Panc1 (cell line): ENCODE results near the gene RIN1.

Experiments used
- CTCF ChIP-seq: fragments of 450-650 bp; IDR thresholded peaks from 2 replicates; pipeline ENCODE4 v1.5.1; 2017; ENCODE audit warnings: mild to moderate bottlenecking
- POLR2AphosphoS5 ChIP-seq: IDR thresholded peaks from 2 replicates; pipeline ENCODE4 v1.6.1; 2012; ENCODE audit warnings: mild to moderate bottlenecking, low read depth, low read length, moderate library complexity
- TCF7L2 ChIP-seq: IDR thresholded peaks from 2 replicates; pipeline ENCODE4 v1.6.1; 2011; ENCODE audit warnings: mild to moderate bottlenecking, low read depth, low read length, inconsistent platforms

GRCh38 chr11:66336234-66337102 lies at the start of gene RIN1:
- TF ChIP-seq CTCF (no peak; the same call in 1 of the 2 replicates), POLR2AphosphoS5 (peak; percentile 60), TCF7L2 (no peak)
